ENCODE results near the gene TENM4. TPM values are rescaled to one million over a fixed set of nuclear protein-coding genes. Genes with fewer than 3 reads are reported as not detected.
A peak's percentile ranks its signal among the peaks of the same experiment; 100 is the strongest.

The TENM4 gene
- total and polyA plus RNA-seq, 4 experiments from 2014 or later = 0.25 to 0.28 TPM; not detected in 2

- H3K4me3 Mint-ChIP-seq = no peak overlapping the region
- POLR2A ChIA-PET (ENCODE audit: partially characterized antibody) = no interaction called here
- peaks cover 0 to 5% (median 0%) of the 10 kb centered on the region in 8 donors for H3K9me3 Mint-ChIP-seq
- H3K36me3 Mint-ChIP-seq = no peaks in the 10 kb centered on the region
- CTCF ChIA-PET (ENCODE audit: partially characterized antibody) = no interaction called here
- H3K9me3 ChIP-seq (ENCODE audit: control insufficient read depth in 1 of 2, low read length in 2 of 2) = no peaks in the 10 kb centered on the region
- no peak for DNase-seq
- no peak overlapping the region for H3K27ac Mint-ChIP-seq
- no peaks in the 10 kb centered on the region for H3K36me3 ChIP-seq (ENCODE audit: insufficient read depth, low read length)
- H3K4me3 ChIP-seq (ENCODE audit: low read length in 2 of 2) = no peak overlapping the region
- H3K27ac ChIP-seq (ENCODE audit: low read depth, low read length) = no peak overlapping the region
- H3K27me3 ChIP-seq (ENCODE audit: insufficient read depth, low read length) = no peaks in the 10 kb centered on the region
- H3K4me1 ChIP-seq (ENCODE audit: insufficient read depth, low read length) = no peaks in the 10 kb centered on the region
- no peaks in the 10 kb centered on the region for H3K27me3 Mint-ChIP-seq
- intact Hi-C loops (cut with micrococcal nuclease) = no loop called here
- no peaks in the 10 kb centered on the region for H3K4me1 Mint-ChIP-seq
Observed at GRCh38 chr11:79244241-79244772, 196.5 kb downstream of the TENM4 start.

- intact Hi-C loops (cut with micrococcal nuclease) = no loop called here
- ChIA-PET CTCF (ENCODE audit: partially characterized antibody) (no interaction called here), POLR2A (ENCODE audit: partially characterized antibody) (no interaction called here)
- no peak overlapping the region for H3K27ac ChIP-seq (ENCODE audit: low read depth, low read length)
- H3K9me3 ChIP-seq (ENCODE audit: control insufficient read depth in 1 of 2, low read length in 2 of 2) = no peaks in the 10 kb centered on the region
- Mint-ChIP-seq H3K27ac (no peak overlapping the region), H3K4me1 (no peaks in the 10 kb centered on the region), H3K9me3 (peaks cover 0 to 5% (median 0%) of the 10 kb centered on the region in 8 donors), H3K4me3 (peak overlapping the region in 1 of 8 donors; percentile 1), H3K36me3 (no peaks in the 10 kb centered on the region), H3K27me3 (no peaks in the 10 kb centered on the region)
- H3K4me3 ChIP-seq (ENCODE audit: low read length in 2 of 2) = no peak overlapping the region
- H3K27me3 ChIP-seq (ENCODE audit: insufficient read depth, low read length) = no peaks in the 10 kb centered on the region
- no peak for DNase-seq
- H3K36me3 ChIP-seq (ENCODE audit: insufficient read depth, low read length) = no peaks in the 10 kb centered on the region
- H3K4me1 ChIP-seq (ENCODE audit: insufficient read depth, low read length) = no peaks in the 10 kb centered on the region
Observed at GRCh38 chr11:79243422-79244210, 197.2 kb downstream of the TENM4 start.

GRCh38 chr11:79242616-79243015, 198.2 kb downstream of the TENM4 start:
- H3K27me3 ChIP-seq (ENCODE audit: insufficient read depth, low read length) = no peaks in the 10 kb centered on the region
- POLR2A ChIA-PET (ENCODE audit: partially characterized antibody) = no interaction called here
- Mint-ChIP-seq H3K4me1 (no peaks in the 10 kb centered on the region), H3K36me3 (no peaks in the 10 kb centered on the region), H3K9me3 (peaks cover 0 to 5% (median 0%) of the 10 kb centered on the region in 8 donors), H3K27me3 (no peaks in the 10 kb centered on the region), H3K4me3 (no peak overlapping the region), H3K27ac (no peak overlapping the region)
- H3K4me1 ChIP-seq (ENCODE audit: insufficient read depth, low read length) = no peaks in the 10 kb centered on the region
- no peak overlapping the region for H3K27ac ChIP-seq (ENCODE audit: low read depth, low read length)
- no peaks in the 10 kb centered on the region for H3K36me3 ChIP-seq (ENCODE audit: insufficient read depth, low read length)
- no peak for DNase-seq
- intact Hi-C loops (cut with micrococcal nuclease) = no loop called here
- CTCF ChIA-PET (ENCODE audit: partially characterized antibody) = no interaction called here
- H3K4me3 ChIP-seq (ENCODE audit: low read length in 2 of 2) = no peak overlapping the region
- no peaks in the 10 kb centered on the region for H3K9me3 ChIP-seq (ENCODE audit: control insufficient read depth in 1 of 2, low read length in 2 of 2)

- H3K36me3 Mint-ChIP-seq = no peaks in the 10 kb centered on the region
- DNase-seq = no peak
- Histone ChIP-seq H3K9me3 (ENCODE audit: control insufficient read depth in 1 of 2, low read length in 2 of 2) (no peaks in the 10 kb centered on the region), H3K4me3 (ENCODE audit: low read length in 2 of 2) (no peak overlapping the region), H3K27me3 (ENCODE audit: insufficient read depth, low read length) (no peaks in the 10 kb centered on the region), H3K4me1 (ENCODE audit: insufficient read depth, low read length) (no peaks in the 10 kb centered on the region), H3K27ac (ENCODE audit: low read depth, low read length) (no peak overlapping the region), H3K36me3 (ENCODE audit: insufficient read depth, low read length) (no peaks in the 10 kb centered on the region)
- ChIA-PET CTCF (ENCODE audit: partially characterized antibody) (no interaction called here), POLR2A (ENCODE audit: partially characterized antibody) (no interaction called here)
- no peak overlapping the region for H3K27ac Mint-ChIP-seq
- peaks cover 0 to 5% (median 0%) of the 10 kb centered on the region in 8 donors for H3K9me3 Mint-ChIP-seq
- H3K27me3 Mint-ChIP-seq = no peaks in the 10 kb centered on the region
- H3K4me3 Mint-ChIP-seq = no peak overlapping the region
- H3K4me1 Mint-ChIP-seq = no peaks in the 10 kb centered on the region
- intact Hi-C loops (cut with micrococcal nuclease) = no loop called here
Observed at GRCh38 chr11:79241852-79242241, 199.0 kb downstream of the TENM4 start.

- H3K9me3 ChIP-seq (ENCODE audit: control insufficient read depth in 1 of 2, low read length in 2 of 2) = no peaks in the 10 kb centered on the region
- no peak overlapping the region for H3K27ac ChIP-seq (ENCODE audit: low read depth, low read length)
- Mint-ChIP-seq H3K36me3 (no peaks in the 10 kb centered on the region), H3K4me3 (no peak overlapping the region), H3K27ac (no peak overlapping the region), H3K4me1 (no peaks in the 10 kb centered on the region), H3K27me3 (no peaks in the 10 kb centered on the region), H3K9me3 (peaks cover 0 to 5% (median 0%) of the 10 kb centered on the region in 8 donors)
- no peak for DNase-seq
- ChIA-PET POLR2A (ENCODE audit: partially characterized antibody) (no interaction called here), CTCF (ENCODE audit: partially characterized antibody) (no interaction called here)
- no peaks in the 10 kb centered on the region for H3K36me3 ChIP-seq (ENCODE audit: insufficient read depth, low read length)
- H3K4me1 ChIP-seq (ENCODE audit: insufficient read depth, low read length) = no peaks in the 10 kb centered on the region
- intact Hi-C loops (cut with micrococcal nuclease) = no loop called here
- no peak overlapping the region for H3K4me3 ChIP-seq (ENCODE audit: low read length in 2 of 2)
- no peaks in the 10 kb centered on the region for H3K27me3 ChIP-seq (ENCODE audit: insufficient read depth, low read length)
Observed at GRCh38 chr11:79241205-79241851, 199.5 kb downstream of the TENM4 start.

GRCh38 chr11:79237703-79238102, 203.1 kb downstream of the TENM4 start:
- no peak overlapping the region for H3K27ac Mint-ChIP-seq
- Histone ChIP-seq H3K9me3 (ENCODE audit: control insufficient read depth in 1 of 2, low read length in 2 of 2) (no peaks in the 10 kb centered on the region), H3K36me3 (ENCODE audit: insufficient read depth, low read length) (no peaks in the 10 kb centered on the region), H3K4me1 (ENCODE audit: insufficient read depth, low read length) (no peaks in the 10 kb centered on the region), H3K4me3 (ENCODE audit: low read length in 2 of 2) (no peak overlapping the region), H3K27ac (ENCODE audit: low read depth, low read length) (no peak overlapping the region), H3K27me3 (ENCODE audit: insufficient read depth, low read length) (no peaks in the 10 kb centered on the region)
- H3K4me1 Mint-ChIP-seq = no peaks in the 10 kb centered on the region
- CTCF ChIA-PET (ENCODE audit: partially characterized antibody) = no interaction called here
- H3K9me3 Mint-ChIP-seq = peaks cover 0 to 3% (median 0%) of the 10 kb centered on the region in 8 donors
- H3K27me3 Mint-ChIP-seq = no peaks in the 10 kb centered on the region
- no peak for DNase-seq
- no peaks in the 10 kb centered on the region for H3K36me3 Mint-ChIP-seq
- POLR2A ChIA-PET (ENCODE audit: partially characterized antibody) = no interaction called here
- no peak overlapping the region for H3K4me3 Mint-ChIP-seq
- intact Hi-C loops (cut with micrococcal nuclease) = no loop called here

GRCh38 chr11:79237091-79237490, 203.7 kb downstream of the TENM4 start:
- peaks cover 0 to 3% (median 0%) of the 10 kb centered on the region in 8 donors for H3K9me3 Mint-ChIP-seq
- H3K27ac Mint-ChIP-seq = no peak overlapping the region
- Histone ChIP-seq H3K4me3 (ENCODE audit: low read length in 2 of 2) (no peak overlapping the region), H3K9me3 (ENCODE audit: control insufficient read depth in 1 of 2, low read length in 2 of 2) (no peaks in the 10 kb centered on the region), H3K27me3 (ENCODE audit: insufficient read depth, low read length) (no peaks in the 10 kb centered on the region), H3K36me3 (ENCODE audit: insufficient read depth, low read length) (no peaks in the 10 kb centered on the region), H3K4me1 (ENCODE audit: insufficient read depth, low read length) (no peaks in the 10 kb centered on the region), H3K27ac (ENCODE audit: low read depth, low read length) (no peak overlapping the region)
- H3K36me3 Mint-ChIP-seq = no peaks in the 10 kb centered on the region
- H3K4me3 Mint-ChIP-seq = no peak overlapping the region
- no peaks in the 10 kb centered on the region for H3K4me1 Mint-ChIP-seq
- CTCF ChIA-PET (ENCODE audit: partially characterized antibody) = no interaction called here
- H3K27me3 Mint-ChIP-seq = no peaks in the 10 kb centered on the region
- intact Hi-C loops (cut with micrococcal nuclease) = no loop called here
- POLR2A ChIA-PET (ENCODE audit: partially characterized antibody) = no interaction called here
- no peak for DNase-seq

Measured in CD4-positive, alpha-beta memory T cell (primary cell).